GM19395 (cell line): ENCODE data around the gene IRAG1.

Source experiments
- ATAC-seq: cut with Tn5 transposase; IDR thresholded peaks from one replicate; pipeline ENCODE4 v1.9.1; 2021; ENCODE audit warnings: mild to moderate bottlenecking, moderate library complexity; ENCODE audit not compliant: unreplicated experiment

IRAG1 gene

DNA sequence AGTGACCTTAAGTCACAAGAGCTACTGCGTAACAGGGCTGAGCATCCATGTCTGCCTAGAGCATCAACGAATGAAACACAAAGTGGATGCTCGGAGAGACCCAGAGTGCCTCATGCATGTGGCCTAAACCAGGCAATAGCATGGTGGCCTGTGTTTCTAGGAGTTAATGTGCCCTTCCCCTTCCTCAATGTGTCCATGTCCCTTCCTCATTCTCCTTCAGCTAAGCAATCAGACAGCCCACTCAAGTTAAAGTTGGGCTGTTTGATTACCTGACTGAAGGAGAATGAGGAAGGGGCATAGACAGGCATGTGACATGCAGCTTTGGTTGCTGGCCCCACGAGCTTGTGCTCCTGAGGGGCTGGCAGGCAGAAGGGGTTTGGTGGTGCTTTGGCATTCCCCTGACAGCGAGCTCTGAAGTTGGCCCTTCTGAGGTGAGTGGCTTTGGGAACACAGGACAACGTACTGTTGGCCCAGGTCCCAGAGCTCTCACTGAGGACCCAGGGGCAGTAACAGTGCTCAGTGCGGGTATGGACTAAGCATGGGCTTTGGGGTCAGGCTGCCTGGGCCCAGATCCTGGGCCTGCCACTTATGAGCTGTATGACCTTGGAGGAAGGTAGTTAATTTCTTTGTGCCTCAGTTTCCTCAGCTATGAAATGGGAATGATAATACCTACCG is 46.7 kb downstream of the IRAG1 start:
- no peak for ATAC-seq

- no peak for ATAC-seq
Observed at GRCh38 chr11:10646005-10646404, 47.5 kb downstream of the IRAG1 start.

DNA sequence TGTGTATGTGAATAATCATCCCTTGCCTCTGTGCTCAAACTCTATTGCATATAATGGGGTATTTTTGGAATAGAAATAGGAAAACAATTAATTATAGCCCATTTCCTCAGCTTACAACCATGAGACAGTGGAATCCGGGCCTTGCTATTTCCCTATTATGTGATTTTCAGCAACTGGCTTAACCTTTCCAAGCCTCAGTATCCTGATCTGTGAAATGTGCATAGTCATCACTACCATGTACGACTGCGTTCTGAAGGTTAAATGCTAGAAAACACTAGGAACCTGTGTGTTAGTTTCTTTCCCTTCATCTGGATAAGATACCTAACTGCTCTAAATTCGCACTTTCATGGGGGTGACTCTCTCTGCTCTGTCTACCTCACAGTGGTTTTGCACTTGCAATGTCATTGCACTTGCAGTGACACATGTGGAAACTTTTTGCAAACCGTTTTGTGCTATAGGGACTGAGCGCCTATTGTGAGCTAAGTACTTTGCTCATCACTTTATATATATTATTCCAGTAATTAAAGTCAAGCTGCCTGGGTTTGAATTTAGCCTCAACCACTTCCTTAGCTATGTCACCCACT is 48.3 kb downstream of the IRAG1 start:
- no peak for ATAC-seq
